K562 (cell line): ENCODE data around the gene MYOM1. TPM values are rescaled to one million over a fixed set of nuclear protein-coding genes. Genes with fewer than 3 reads are reported as not detected.
A peak's percentile ranks its signal among the peaks of the same experiment; 100 is the strongest.

Experiments used
- ASH1L ChIP-seq: fragments of 450-650 bp; IDR thresholded peaks from 2 replicates; pipeline ENCODE4 v1.6.1; 2018; ENCODE audit warnings: borderline replicate concordance, mild to moderate bottlenecking, low read depth; ENCODE audit not compliant: partially characterized antibody
- CHD2 ChIP-seq: IDR thresholded peaks from 2 replicates; pipeline ENCODE4 v1.6.1; 2011; ENCODE audit warnings: low read depth, low read length
- CUX1 ChIP-seq: fragments of 200-800 bp; sonication (Bioruptor generic); IDR thresholded peaks from 2 replicates; pipeline ENCODE4 v1.6.1; 2016; ENCODE audit warnings: missing genetic modification characterization, missing compliant biosample characterization
- GATAD2B ChIP-seq: fragments of 450-650 bp; IDR thresholded peaks from 2 replicates; pipeline ENCODE4 v1.6.1; 2017; ENCODE audit warnings: mild to moderate bottlenecking, borderline replicate concordance
- PHF8 ChIP-seq: fragments of 200-600 bp; sonication (generic); IDR thresholded peaks from 2 replicates; pipeline ENCODE4 v1.6.1; 2012; ENCODE audit warnings: mixed run types, mild to moderate bottlenecking, inconsistent platforms, low read length, moderate library complexity, borderline replicate concordance
- POLR2G ChIP-seq: fragments of 200-400 bp; formaldehyde crosslinking; IDR thresholded peaks from 2 replicates; pipeline ENCODE4 v1.6.1; 2017; ENCODE audit warnings: low read depth, mild to moderate bottlenecking, antibody characterized with exemption, low read length, moderate library complexity
- RBM34 ChIP-seq: fragments of 200-400 bp; formaldehyde crosslinking; IDR thresholded peaks from 2 replicates; pipeline ENCODE4 v1.6.1; 2018; ENCODE audit warnings: low read length, borderline replicate concordance; ENCODE audit not compliant: insufficient read depth
- SMAD4 ChIP-seq: fragments of 250-450 bp; sonication (Bioruptor Pico); conservative IDR thresholded peaks from 2 replicates; pipeline ENCODE4 v1.8.0; 2021; ENCODE audit warnings: inconsistent platforms, mild to moderate bottlenecking, moderate library complexity
- SNAPC5 ChIP-seq: fragments of 250-450 bp; sonication (Bioruptor Pico); IDR thresholded peaks from 2 replicates; pipeline ENCODE4 v1.8.0; 2021; ENCODE audit warnings: moderate library complexity, mild to moderate bottlenecking, inconsistent platforms
- SNIP1 ChIP-seq: fragments of 450-650 bp; IDR thresholded peaks from 2 replicates; pipeline ENCODE4 v1.7.1; 2017; ENCODE audit warnings: low read depth, mild to moderate bottlenecking
- VEZF1 ChIP-seq: fragments of 200-800 bp; sonication (Bioruptor generic); IDR thresholded peaks from 2 replicates; pipeline ENCODE4 v1.6.1; 2017; ENCODE audit warnings: missing genetic modification characterization, missing compliant biosample characterization
- ZBTB33 ChIP-seq: sonication (generic); formaldehyde crosslinking; IDR thresholded peaks from 2 replicates; pipeline ENCODE4 v1.8.1; 2023; ENCODE audit warnings: mild to moderate bottlenecking, missing genetic modification reagents
- ZNF175 ChIP-seq: fragments of 200-800 bp; sonication (Bioruptor generic); IDR thresholded peaks from 2 replicates; pipeline ENCODE4 v1.6.1; 2016; ENCODE audit warnings: low read depth, mild to moderate bottlenecking, missing genetic modification characterization, missing compliant biosample characterization
- ZNF224 ChIP-seq: sonication (generic); formaldehyde crosslinking; IDR thresholded peaks from 2 replicates; pipeline ENCODE4 v1.8.0; 2022; ENCODE audit warnings: mild to moderate bottlenecking, missing genetic modification reagents
- ZNF398 ChIP-seq: fragments of 250-450 bp; sonication (Bioruptor Pico); IDR thresholded peaks from 2 replicates; pipeline ENCODE4 v1.8.0; 2021; ENCODE audit warnings: moderate library complexity, mild to moderate bottlenecking, inconsistent platforms
- ZNF778 ChIP-seq: fragments of 450-650 bp; formaldehyde crosslinking; IDR thresholded peaks from 2 replicates; pipeline ENCODE4 v1.4.0; 2020; ENCODE audit warnings: mild to moderate bottlenecking, moderate library complexity
- polyA plus RNA-seq, 8 experiments: library from polyadenylated mRNA; depleted of rRNA in 4 of 8; stranded (reverse) in 5 of 8; unstranded in 3 of 8; fragments of >200 nt; fragmentation: Nextera tagmentation in 2 of 8; fragmentation: Illumina TruSeq in 1 of 8; extraction: Ambion mirVana in 2 of 8; extraction: Trizol in 1 of 8; gene quantifications; 2 replicates each; pipeline versions ENCODE4 v1.2.1 to v1.2.3, GENCODE V29; 2011 to 2014; ENCODE audit warnings: inconsistent platforms in 1 of 8, missing spikeins in 1 of 8
- total RNA-seq, 7 experiments: library from RNA; depleted of rRNA in 6 of 7; stranded (reverse); fragments of >200 nt in 6 of 7; fragmentation: Illumina TruSeq in 2 of 7; extraction: Trizol in 2 of 7; gene quantifications; 2 replicates each; pipeline versions ENCODE4 v1.2.1 to v1.2.3, GENCODE V29; 2011 to 2021; ENCODE audit warnings: low replicate concordance in 1 of 7

MYOM1 gene
- total and polyA plus RNA-seq, 9 of the 15 experiments (the other 6 are each of a cell fraction or from before 2014, with no cell fraction given), result 0.01 to 0.62 (median 0.25) TPM

GRCh38 chr18:3177902-3178687 lies 41.7 kb downstream of the MYOM1 start (continued):
- TF ChIP-seq ZNF224 (CRISPR knock-in tag) (no peak), ASH1L (no peak), PHF8 (peak; percentile 47; the same call in 1 of the 2 replicates), ZNF398 (CRISPR knock-in tag) (no peak), CUX1 (CRISPR knock-in tag) (no peak), GATAD2B (no peak), CHD2 (no peak), ZNF778 (CRISPR knock-in tag) (no peak), SNIP1 (no peak), ZBTB33 (CRISPR knock-in tag) (peak; percentile 39; the same call in 1 of the 2 replicates), SNAPC5 (CRISPR knock-in tag) (no peak), POLR2G (no peak), RBM34 (no peak), ZNF175 (CRISPR knock-in tag) (peak; percentile 74; the same call in 1 of the 2 replicates), VEZF1 (CRISPR knock-in tag) (no peak), SMAD4 (CRISPR knock-in tag) (no peak)
